Stomach (tissue), 4 donors: ENCODE data around the gene TPCN1.

Experiments
- POLR2A ChIP-seq, 4 donors: fragments of 450-650 bp; IDR thresholded peaks; one replicate each; pipeline ENCODE4 v1.6.1; 2016; ENCODE audit warnings: antibody characterized with exemption in 4 of 4, control low read depth in 2 of 4, mild to moderate bottlenecking in 1 of 4, moderate library complexity in 1 of 4
- POLR2AphosphoS5 ChIP-seq, 3 donors: sonication (generic); formaldehyde crosslinking; IDR thresholded peaks; one replicate each; pipeline ENCODE4 v1.6.1; 2016; ENCODE audit warnings: antibody characterized with exemption in 3 of 3
- TF ChIP-seq, protein P1 (sequence below), 7 experiments: fragments of 450-650 bp in 4 of 7; fragments of 200-600 bp in 3 of 7; sonication (generic) in 3 of 7; IDR thresholded peaks; one replicate each; pipeline ENCODE4 v1.5.1; 2016 to 2019; ENCODE audit warnings: antibody characterized with exemption in 7 of 7, control low read depth in 2 of 7, mild to moderate bottlenecking in 1 of 7

DNA sequence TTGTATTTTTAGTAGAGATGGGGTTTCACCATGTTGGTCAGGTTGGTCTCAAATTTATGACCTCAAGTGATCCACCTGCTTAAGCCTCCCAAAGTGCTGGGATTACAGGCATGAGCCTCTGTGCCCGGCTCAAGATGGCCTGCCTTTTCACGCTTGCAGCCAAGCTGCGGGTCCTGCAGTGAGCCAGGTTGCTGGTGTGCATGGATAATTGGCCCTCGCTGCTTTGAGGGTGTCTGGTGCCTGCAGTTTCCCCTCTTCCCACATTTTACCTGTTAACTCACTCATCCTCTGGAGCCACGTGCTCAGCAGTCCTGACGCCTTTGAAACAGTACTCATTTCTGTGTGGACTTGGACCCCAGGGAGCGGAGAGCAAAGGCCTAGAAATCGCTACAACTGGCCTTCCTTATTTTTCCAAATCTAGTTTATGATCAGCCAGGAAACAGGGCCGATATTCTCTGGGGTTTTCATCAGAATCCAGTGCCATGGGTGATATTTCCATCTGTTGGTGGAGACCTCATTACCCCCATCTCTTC is 42.2 kb downstream of the TPCN1 start:
- TF ChIP-seq, protein P1, sequence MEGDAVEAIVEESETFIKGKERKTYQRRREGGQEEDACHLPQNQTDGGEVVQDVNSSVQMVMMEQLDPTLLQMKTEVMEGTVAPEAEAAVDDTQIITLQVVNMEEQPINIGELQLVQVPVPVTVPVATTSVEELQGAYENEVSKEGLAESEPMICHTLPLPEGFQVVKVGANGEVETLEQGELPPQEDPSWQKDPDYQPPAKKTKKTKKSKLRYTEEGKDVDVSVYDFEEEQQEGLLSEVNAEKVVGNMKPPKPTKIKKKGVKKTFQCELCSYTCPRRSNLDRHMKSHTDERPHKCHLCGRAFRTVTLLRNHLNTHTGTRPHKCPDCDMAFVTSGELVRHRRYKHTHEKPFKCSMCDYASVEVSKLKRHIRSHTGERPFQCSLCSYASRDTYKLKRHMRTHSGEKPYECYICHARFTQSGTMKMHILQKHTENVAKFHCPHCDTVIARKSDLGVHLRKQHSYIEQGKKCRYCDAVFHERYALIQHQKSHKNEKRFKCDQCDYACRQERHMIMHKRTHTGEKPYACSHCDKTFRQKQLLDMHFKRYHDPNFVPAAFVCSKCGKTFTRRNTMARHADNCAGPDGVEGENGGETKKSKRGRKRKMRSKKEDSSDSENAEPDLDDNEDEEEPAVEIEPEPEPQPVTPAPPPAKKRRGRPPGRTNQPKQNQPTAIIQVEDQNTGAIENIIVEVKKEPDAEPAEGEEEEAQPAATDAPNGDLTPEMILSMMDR (IDR thresholded peaks at IDR 0.05), result no peak
- no peak for TF ChIP-seq POLR2A (IDR thresholded peaks at IDR 0.05)
- no peak for TF ChIP-seq POLR2AphosphoS5 (IDR thresholded peaks at IDR 0.05)
